ENCODE data around the gene RNU6-1.

Gene RNU6-1

GRCh38 chr15:67818464-67818863, 21.4 kb downstream of the RNU6-1 start:
- H3K36me3 ChIP-seq (ENCODE audit: control insufficient read depth, insufficient read depth, low read length), result no peaks in the 10 kb centered on the region
- H3K4me1 ChIP-seq (ENCODE audit: control insufficient read depth, insufficient read depth, low read length), result peaks cover 20% of the 10 kb centered on the region
- H3K4me3 ChIP-seq (ENCODE audit: low read depth, low read length), result no peak overlapping the region
- H3K27me3 ChIP-seq (ENCODE audit: control insufficient read depth, insufficient read depth, low read length), result peaks cover 66% of the 10 kb centered on the region
- no peak overlapping the region for H3K27ac ChIP-seq (ENCODE audit: low read depth, low read length)
- no peak overlapping the region for H3K9ac ChIP-seq (ENCODE audit: low read depth, low read length)
- no peaks in the 10 kb centered on the region for H3K9me3 ChIP-seq (ENCODE audit: control insufficient read depth, insufficient read depth, low read length)

DNA sequence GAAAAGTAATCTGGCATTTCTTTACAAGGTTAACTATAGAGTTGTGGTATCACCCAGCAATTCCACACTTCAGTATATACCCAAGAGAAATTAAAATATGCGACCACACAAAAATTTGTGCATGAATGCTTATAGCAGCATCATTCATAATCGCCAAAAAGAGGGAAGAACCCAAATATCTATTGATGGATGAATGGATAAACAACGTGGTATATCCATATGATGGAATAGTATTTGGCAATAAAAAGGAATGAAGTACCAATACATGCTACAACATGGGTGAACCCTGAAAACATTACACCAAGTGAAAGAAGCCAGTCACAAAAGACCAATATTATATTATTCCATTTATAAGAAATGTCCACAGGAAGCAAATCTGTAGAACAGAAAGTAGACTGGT, 23.2 kb downstream of the RNU6-1 start:
- Histone ChIP-seq H3K27ac (ENCODE audit: low read depth, low read length) (no peak overlapping the region), H3K9me3 (ENCODE audit: control insufficient read depth, insufficient read depth, low read length) (no peaks in the 10 kb centered on the region), H3K9ac (ENCODE audit: low read depth, low read length) (no peak overlapping the region), H3K4me3 (ENCODE audit: low read depth, low read length) (no peak overlapping the region), H3K4me1 (ENCODE audit: control insufficient read depth, insufficient read depth, low read length) (peaks cover 11% of the 10 kb centered on the region), H3K36me3 (ENCODE audit: control insufficient read depth, insufficient read depth, low read length) (no peaks in the 10 kb centered on the region), H3K27me3 (ENCODE audit: control insufficient read depth, insufficient read depth, low read length) (peaks cover 48% of the 10 kb centered on the region)

- Histone ChIP-seq H3K9me3 (ENCODE audit: control insufficient read depth, insufficient read depth, low read length) (no peaks in the 10 kb centered on the region), H3K36me3 (ENCODE audit: control insufficient read depth, insufficient read depth, low read length) (no peaks in the 10 kb centered on the region), H3K27me3 (ENCODE audit: control insufficient read depth, insufficient read depth, low read length) (peaks cover 32% of the 10 kb centered on the region), H3K9ac (ENCODE audit: low read depth, low read length) (no peak overlapping the region), H3K4me1 (ENCODE audit: control insufficient read depth, insufficient read depth, low read length) (peaks cover 4% of the 10 kb centered on the region), H3K4me3 (ENCODE audit: low read depth, low read length) (no peak overlapping the region), H3K27ac (ENCODE audit: low read depth, low read length) (no peak overlapping the region)
These were observed 24.7 kb downstream of the RNU6-1 start for GRCh38 chr15:67815036-67815592.

DNA sequence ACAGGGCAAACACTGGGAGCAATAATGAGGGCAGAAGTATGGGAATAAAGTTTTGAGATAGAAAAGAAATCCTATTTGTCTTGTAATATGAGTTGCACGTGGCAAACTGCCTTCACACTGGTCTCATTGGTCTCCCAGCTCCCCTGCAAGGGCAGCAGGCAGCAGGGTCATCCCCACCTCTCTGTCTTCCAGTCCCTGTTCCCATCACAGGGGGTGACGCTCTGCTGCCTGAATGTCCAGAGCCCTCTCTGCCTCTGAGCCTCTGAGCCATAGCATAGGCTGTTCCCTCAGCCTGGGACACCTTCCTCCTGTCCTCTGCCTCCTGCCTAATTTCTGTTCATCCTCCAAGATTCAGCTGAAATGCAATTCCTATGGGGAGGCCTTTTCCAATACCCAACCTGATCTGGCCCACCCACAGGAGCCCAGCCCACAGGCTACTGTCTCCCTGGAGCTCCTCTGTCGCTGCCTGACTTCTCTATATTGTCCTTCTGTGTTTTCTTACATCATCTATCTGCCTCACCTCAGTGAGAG, 26.7 kb downstream of the RNU6-1 start:
- no peak overlapping the region for H3K9ac ChIP-seq (ENCODE audit: low read depth, low read length)
- H3K9me3 ChIP-seq (ENCODE audit: control insufficient read depth, insufficient read depth, low read length), result no peaks in the 10 kb centered on the region
- no peak overlapping the region for H3K27ac ChIP-seq (ENCODE audit: low read depth, low read length)
- no peaks in the 10 kb centered on the region for H3K36me3 ChIP-seq (ENCODE audit: control insufficient read depth, insufficient read depth, low read length)
- H3K4me3 ChIP-seq (ENCODE audit: low read depth, low read length), result no peak overlapping the region
- no peaks in the 10 kb centered on the region; the same call in 1 of the 2 replicates for H3K4me1 ChIP-seq (ENCODE audit: control insufficient read depth, insufficient read depth, low read length)
- H3K27me3 ChIP-seq (ENCODE audit: control insufficient read depth, insufficient read depth, low read length), result peaks cover 13% of the 10 kb centered on the region

DNA sequence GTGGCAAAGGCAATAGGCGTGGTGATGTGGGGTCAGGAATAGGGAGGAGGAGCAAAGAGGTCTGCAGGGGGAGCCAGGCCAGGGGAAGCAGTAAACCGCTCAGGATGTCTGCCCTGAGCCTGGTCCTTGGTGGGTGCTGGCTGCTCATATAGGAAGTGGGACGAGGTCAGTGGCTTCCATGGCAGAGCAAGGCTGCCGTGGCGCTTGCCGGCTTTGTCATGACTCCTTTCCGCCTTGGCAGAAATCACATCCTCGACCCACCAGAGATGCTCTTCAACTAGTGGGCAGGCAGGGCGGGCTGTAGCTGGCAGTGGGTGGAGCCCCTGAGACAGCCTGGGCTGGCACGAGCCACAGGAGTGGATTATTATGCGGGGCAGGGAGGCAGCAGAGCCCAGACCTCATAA, 27.6 kb downstream of the RNU6-1 start:
- Histone ChIP-seq H3K9ac (ENCODE audit: low read depth, low read length) (no peak overlapping the region), H3K27me3 (ENCODE audit: control insufficient read depth, insufficient read depth, low read length) (peaks cover 3% of the 10 kb centered on the region), H3K9me3 (ENCODE audit: control insufficient read depth, insufficient read depth, low read length) (no peaks in the 10 kb centered on the region), H3K4me3 (ENCODE audit: low read depth, low read length) (no peak overlapping the region), H3K27ac (ENCODE audit: low read depth, low read length) (no peak overlapping the region), H3K4me1 (ENCODE audit: control insufficient read depth, insufficient read depth, low read length) (no peaks in the 10 kb centered on the region; the same call in 1 of the 2 replicates), H3K36me3 (ENCODE audit: control insufficient read depth, insufficient read depth, low read length) (no peaks in the 10 kb centered on the region)

GRCh38 chr15:67809866-67810265, 30.0 kb downstream of the RNU6-1 start:
- H3K9me3 ChIP-seq (ENCODE audit: control insufficient read depth, insufficient read depth, low read length), result no peaks in the 10 kb centered on the region
- no peak overlapping the region for H3K4me3 ChIP-seq (ENCODE audit: low read depth, low read length)
- H3K27me3 ChIP-seq (ENCODE audit: control insufficient read depth, insufficient read depth, low read length), result no peaks in the 10 kb centered on the region
- peaks cover 2% of the 10 kb centered on the region for H3K4me1 ChIP-seq (ENCODE audit: control insufficient read depth, insufficient read depth, low read length)
- no peak overlapping the region for H3K27ac ChIP-seq (ENCODE audit: low read depth, low read length)
- no peaks in the 10 kb centered on the region for H3K36me3 ChIP-seq (ENCODE audit: control insufficient read depth, insufficient read depth, low read length)
- H3K9ac ChIP-seq (ENCODE audit: low read depth, low read length), result no peak overlapping the region

DNA sequence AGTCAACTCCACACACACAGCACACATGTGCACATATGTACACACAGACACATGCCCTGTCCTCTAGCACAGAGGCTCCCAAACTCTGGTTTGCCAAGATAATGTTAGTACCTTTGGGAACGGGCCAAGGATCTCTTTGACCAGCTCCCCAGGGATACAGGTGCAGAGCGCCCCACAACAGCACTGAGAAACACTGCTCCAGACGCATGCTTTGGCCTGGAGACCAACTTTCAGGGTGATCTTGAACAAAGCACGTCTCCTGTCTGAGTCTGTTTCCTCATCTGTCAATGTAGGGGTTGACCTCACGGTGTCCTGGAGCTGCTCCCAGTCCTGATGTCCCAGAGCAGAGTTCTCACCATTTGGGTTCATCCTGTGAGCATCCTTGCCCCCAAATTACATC, 30.4 kb downstream of the RNU6-1 start:
- no peaks in the 10 kb centered on the region for H3K36me3 ChIP-seq (ENCODE audit: control insufficient read depth, insufficient read depth, low read length)
- no peak overlapping the region for H3K27ac ChIP-seq (ENCODE audit: low read depth, low read length)
- H3K27me3 ChIP-seq (ENCODE audit: control insufficient read depth, insufficient read depth, low read length), result no peaks in the 10 kb centered on the region
- no peaks in the 10 kb centered on the region for H3K9me3 ChIP-seq (ENCODE audit: control insufficient read depth, insufficient read depth, low read length)
- peaks cover 7% of the 10 kb centered on the region for H3K4me1 ChIP-seq (ENCODE audit: control insufficient read depth, insufficient read depth, low read length)
- no peak overlapping the region for H3K4me3 ChIP-seq (ENCODE audit: low read depth, low read length)
- H3K9ac ChIP-seq (ENCODE audit: low read depth, low read length), result no peak overlapping the region

DNA sequence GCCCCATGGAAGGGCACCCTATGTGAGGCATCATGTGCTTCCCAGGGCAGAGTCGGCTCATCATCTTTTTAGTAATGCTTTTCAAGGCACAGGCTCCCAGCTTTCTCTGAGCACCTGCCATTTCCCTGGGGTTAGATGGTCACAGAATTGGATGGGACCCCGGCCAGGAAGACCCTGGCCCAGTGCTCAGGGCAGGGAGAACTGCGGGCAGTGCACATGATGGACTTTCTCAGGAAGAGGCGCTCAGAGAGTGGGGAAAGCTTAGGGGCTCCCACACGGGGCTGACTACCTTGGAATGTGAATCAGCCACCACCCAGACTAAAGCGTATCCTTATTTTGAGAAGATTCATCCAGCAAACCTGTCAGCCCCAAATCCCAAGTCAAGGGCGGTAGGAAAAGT, 31.0 kb downstream of the RNU6-1 start:
- no peak overlapping the region for H3K9ac ChIP-seq (ENCODE audit: low read depth, low read length)
- no peaks in the 10 kb centered on the region for H3K36me3 ChIP-seq (ENCODE audit: control insufficient read depth, insufficient read depth, low read length)
- H3K27ac ChIP-seq (ENCODE audit: low read depth, low read length), result no peak overlapping the region
- peaks cover 12% of the 10 kb centered on the region for H3K4me1 ChIP-seq (ENCODE audit: control insufficient read depth, insufficient read depth, low read length)
- H3K27me3 ChIP-seq (ENCODE audit: control insufficient read depth, insufficient read depth, low read length), result no peaks in the 10 kb centered on the region
- no peak overlapping the region for H3K4me3 ChIP-seq (ENCODE audit: low read depth, low read length)
- no peaks in the 10 kb centered on the region for H3K9me3 ChIP-seq (ENCODE audit: control insufficient read depth, insufficient read depth, low read length)

DNA sequence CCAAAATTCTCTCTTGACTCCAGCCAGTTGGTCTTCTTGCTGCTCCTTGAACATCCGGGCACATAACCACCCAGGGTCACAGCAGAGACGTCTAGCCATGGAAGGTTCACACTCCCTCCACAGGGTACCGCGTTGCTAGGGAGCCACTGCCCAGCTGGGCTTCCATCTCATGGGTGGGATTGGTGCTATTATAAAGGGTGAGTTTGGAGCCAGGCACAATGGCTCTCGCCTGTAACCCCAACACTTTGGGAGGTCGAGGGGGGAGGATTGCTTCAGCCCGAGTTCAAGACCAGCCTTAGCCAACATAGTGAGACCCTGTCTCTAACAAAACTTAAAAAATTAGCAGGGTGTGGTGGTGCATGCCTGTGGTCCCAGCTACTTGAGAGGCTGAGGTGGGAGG, 32.0 kb downstream of the RNU6-1 start:
- no peaks in the 10 kb centered on the region for H3K27me3 ChIP-seq (ENCODE audit: control insufficient read depth, insufficient read depth, low read length)
- no peak overlapping the region for H3K27ac ChIP-seq (ENCODE audit: low read depth, low read length)
- peaks cover 12% of the 10 kb centered on the region for H3K4me1 ChIP-seq (ENCODE audit: control insufficient read depth, insufficient read depth, low read length)
- H3K4me3 ChIP-seq (ENCODE audit: low read depth, low read length), result no peak overlapping the region
- no peak overlapping the region for H3K9ac ChIP-seq (ENCODE audit: low read depth, low read length)
- H3K36me3 ChIP-seq (ENCODE audit: control insufficient read depth, insufficient read depth, low read length), result no peaks in the 10 kb centered on the region
- no peaks in the 10 kb centered on the region for H3K9me3 ChIP-seq (ENCODE audit: control insufficient read depth, insufficient read depth, low read length)

DNA sequence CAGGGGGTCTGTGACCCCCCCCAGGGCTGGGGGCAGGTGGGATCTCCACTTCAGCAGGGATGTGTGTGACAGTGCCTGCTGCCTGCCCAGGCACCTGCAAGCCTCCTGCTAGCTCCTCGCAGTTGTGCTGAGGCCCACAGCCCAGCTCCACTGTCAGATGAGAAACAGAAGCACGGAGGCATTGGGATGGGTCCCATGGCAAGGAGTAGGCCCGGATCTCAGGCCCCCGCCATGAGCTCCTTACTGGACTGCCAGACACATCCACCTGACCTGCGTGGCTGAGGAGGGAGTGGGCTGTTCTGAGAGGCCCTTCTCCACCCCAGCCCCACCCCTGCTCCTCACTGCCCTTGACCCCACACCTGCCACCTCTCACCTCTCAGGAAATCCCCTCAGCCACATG, 32.7 kb downstream of the RNU6-1 start:
- Histone ChIP-seq H3K9me3 (ENCODE audit: control insufficient read depth, insufficient read depth, low read length) (no peaks in the 10 kb centered on the region), H3K27me3 (ENCODE audit: control insufficient read depth, insufficient read depth, low read length) (no peaks in the 10 kb centered on the region), H3K4me3 (ENCODE audit: low read depth, low read length) (no peak overlapping the region), H3K36me3 (ENCODE audit: control insufficient read depth, insufficient read depth, low read length) (no peaks in the 10 kb centered on the region), H3K4me1 (ENCODE audit: control insufficient read depth, insufficient read depth, low read length) (peaks cover 12% of the 10 kb centered on the region), H3K9ac (ENCODE audit: low read depth, low read length) (no peak overlapping the region), H3K27ac (ENCODE audit: low read depth, low read length) (no peak overlapping the region)

GRCh38 chr15:67806536-67806935, 33.3 kb downstream of the RNU6-1 start:
- H3K9ac ChIP-seq (ENCODE audit: low read depth, low read length), result no peak overlapping the region
- no peak overlapping the region for H3K4me3 ChIP-seq (ENCODE audit: low read depth, low read length)
- no peaks in the 10 kb centered on the region for H3K27me3 ChIP-seq (ENCODE audit: control insufficient read depth, insufficient read depth, low read length)
- H3K36me3 ChIP-seq (ENCODE audit: control insufficient read depth, insufficient read depth, low read length), result no peaks in the 10 kb centered on the region
- peaks cover 12% of the 10 kb centered on the region for H3K4me1 ChIP-seq (ENCODE audit: control insufficient read depth, insufficient read depth, low read length)
- no peaks in the 10 kb centered on the region for H3K9me3 ChIP-seq (ENCODE audit: control insufficient read depth, insufficient read depth, low read length)
- H3K27ac ChIP-seq (ENCODE audit: low read depth, low read length), result no peak overlapping the region
